HG03159 (cell line): ENCODE data around the gene DCT.

Source experiments
- ATAC-seq: cut with Tn5 transposase; IDR thresholded peaks from one replicate; pipeline ENCODE4 v1.9.1; 2021; ENCODE audit warnings: mild to moderate bottlenecking, moderate library complexity; ENCODE audit not compliant: unreplicated experiment

The DCT gene

DNA sequence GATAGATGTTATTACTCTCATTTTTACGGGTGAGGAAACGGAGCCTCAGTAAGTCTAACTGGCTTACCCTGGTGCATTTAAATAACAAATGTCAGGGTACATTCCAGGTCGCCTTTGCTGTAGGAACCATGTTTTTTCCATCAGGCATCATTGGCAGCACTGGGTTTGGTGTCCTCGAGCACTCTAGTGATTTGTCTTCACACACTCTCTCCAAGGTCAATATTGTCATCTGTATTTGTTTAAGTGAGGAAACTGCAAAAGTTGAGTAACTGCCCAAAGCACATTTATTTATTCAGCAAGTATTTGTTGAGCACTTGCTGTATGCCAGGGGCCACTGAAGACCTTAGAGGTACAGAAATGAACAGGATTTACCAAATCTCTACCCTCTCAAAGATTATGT is 78.6 kb downstream of the DCT start:
- ATAC-seq: no peak

DNA sequence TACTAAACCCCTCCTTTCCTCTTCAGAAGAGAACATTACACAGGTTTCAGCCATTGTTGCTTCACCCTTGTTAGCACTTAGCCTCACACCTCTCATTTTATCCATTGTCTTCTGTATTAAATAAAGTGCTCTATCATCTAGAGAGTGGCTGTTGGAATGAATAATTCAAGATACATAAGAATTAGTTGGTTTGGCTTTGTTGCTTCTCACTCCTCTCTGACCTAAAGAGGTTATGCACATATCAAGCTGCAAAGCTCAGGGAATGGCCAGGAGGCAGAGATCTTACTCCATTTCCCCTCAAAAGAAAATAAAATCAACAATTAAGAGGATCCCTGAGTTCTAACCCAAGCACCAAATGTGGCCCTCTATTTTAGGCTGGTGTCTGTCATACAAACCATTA is 79.7 kb downstream of the DCT start:
- ATAC-seq: no peak

DNA sequence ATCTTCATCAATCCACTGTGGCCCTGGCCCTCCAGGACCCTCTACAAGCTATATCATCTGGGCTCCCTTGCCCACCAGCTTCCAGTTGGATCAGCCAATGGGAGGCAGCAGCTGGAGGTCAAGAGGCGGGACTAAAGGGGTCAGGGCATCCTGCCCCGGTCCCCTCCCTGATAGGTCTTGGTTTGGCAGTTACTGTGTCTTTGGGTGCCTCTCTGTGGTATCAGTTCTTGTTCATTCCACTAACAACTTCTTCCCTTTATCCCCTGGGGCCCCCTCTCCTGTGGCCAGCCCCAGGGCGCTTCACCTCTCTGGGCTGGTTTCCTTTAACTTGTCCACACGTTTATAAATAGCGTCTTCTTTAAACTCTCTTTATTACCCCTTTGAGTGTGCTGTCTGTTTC is 83.6 kb downstream of the DCT start:
- no peak for ATAC-seq

DNA sequence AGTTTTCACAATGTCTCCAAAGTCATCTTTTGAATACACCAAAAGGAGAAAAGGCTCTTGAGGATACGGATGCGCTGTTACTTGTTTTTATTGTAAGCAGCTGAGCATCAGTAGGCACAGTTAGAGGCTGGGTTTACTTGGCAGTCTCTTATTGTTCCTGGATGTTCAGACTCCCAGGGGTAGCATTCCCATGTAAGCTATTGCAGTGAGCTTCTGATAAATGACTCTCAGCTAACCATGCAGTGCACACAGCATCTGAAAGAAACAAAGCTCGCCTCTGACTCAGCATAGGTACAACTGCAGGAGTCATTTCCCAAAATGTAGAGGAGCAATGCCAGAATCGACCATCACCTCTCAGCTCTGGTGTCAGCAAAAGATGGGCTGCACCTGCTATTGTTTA is 84.8 kb downstream of the DCT start:
- no peak for ATAC-seq

DNA sequence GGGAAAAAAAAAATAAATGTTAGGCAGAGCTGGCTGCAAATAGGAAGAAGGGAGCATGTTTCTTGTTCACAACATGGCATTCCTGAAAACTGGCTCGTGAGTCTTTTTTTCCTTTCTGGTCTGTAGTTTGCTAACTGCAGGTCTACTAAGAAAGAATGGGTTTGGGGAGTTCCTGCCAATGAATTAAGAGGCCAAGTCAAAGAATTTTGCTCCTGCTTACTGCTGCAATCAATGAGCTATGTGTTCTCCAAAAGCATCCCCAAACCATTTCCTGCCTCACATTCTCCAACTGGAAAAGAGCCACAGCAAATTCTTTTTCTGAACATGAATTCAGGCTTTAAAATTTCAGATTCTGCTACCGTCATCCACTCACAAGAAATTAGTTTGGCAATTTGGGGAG is 88.6 kb downstream of the DCT start:
- ATAC-seq: no peak

DNA sequence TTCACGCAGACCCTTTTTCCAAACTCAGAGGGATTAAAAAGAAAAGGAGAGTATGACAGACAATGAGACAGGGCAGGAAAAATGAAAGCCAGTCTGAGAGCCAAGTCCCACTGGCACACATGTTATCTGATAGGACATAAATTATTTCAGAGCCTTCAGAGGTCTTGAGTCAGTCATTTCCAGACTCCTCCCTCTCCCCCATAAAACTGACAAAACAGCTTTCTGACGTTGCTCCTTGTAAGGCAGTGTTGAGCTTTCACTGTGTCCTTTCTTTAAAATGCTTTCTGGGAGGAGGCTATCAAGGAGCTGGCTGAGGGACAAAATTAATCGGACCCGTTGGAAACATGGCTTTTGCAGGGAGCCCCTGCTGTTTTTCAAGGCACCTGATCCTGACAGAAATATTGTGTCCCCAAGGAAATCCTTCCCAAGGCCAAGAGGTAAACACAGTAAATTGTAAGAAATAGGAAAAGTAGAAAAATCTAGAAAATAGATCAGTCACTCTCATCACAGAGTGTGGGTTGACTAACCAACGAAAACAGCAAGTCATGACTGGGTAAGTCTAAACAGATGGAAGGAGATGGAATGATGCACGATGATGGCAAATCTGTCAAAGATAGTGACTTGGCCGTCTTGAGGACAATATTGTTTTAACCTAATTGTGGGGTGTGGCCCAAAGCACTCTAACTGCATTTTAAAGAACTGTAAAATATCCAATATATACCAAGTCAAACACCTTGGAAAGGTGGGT is 89.7 kb downstream of the DCT start:
- no peak for ATAC-seq

DNA sequence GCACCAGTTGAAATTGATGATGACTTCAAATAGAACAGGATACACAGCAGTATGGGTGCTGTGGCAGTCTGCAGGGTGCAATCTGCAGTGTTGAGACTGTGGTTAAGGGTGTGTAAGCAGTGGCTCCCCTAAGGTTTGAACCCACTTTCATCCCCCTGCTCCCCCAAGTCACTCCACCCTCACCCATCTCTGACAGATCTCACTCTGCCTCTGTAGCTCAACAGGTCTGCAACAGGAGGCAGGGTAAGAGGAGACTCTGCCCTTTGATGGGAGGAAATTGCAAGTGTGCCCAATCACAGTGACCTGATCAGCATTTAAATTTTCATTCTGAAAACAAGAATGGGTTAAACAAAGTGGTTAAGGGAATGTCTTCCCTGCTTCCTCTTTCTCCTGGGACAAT is 92.4 kb downstream of the DCT start:
- ATAC-seq: no peak
